B cell (primary cell): ENCODE measurements around the gene ST6GALNAC1. TPM values are rescaled to one million over a fixed set of nuclear protein-coding genes. Genes with fewer than 3 reads are reported as not detected.

Source experiments
- ATAC-seq: fragments of 200-7000 bp; cut with Tn5 transposase; one replicate; pipeline ENCODE4 v1.10.0; 2021; ENCODE audit warnings: low read depth, mild to moderate bottlenecking, moderate number of reproducible peaks, moderate library complexity
- CTCF ChIA-PET: fragments of 350-600 bp; sonication (Branson Sonifier 250); formaldehyde crosslinking; loops from one replicate; lab custom pipeline; 2021; ENCODE audit warnings: antibody characterized with exemption, inconsistent platforms; lab: Charles Lee
- POLR2A ChIA-PET: fragments of 350-600 bp; sonication (Branson Sonifier 250); formaldehyde crosslinking; loops from one replicate; lab custom pipeline; 2021; ENCODE audit warnings: antibody characterized with exemption; lab: Charles Lee
- DNase-seq: peaks from one replicate; pipeline ENCODE4 v3.0.0; 2013
- H2AFZ ChIP-seq: 2 replicates; pipeline ENCODE4 v1.6.1; 2012; ENCODE audit warnings: mild to moderate bottlenecking, low read depth, low read length; ENCODE audit not compliant: insufficient read depth, poor library complexity, severe bottlenecking
- H3K27ac ChIP-seq, 2 donors: 1 replicate in 1 of 2; 2 replicates in 1 of 2; pipeline ENCODE4 v1.5.1; 2012 to 2013; ENCODE audit warnings: low read length in 2 of 2, mild to moderate bottlenecking in 2 of 2, moderate library complexity in 1 of 2
- H3K27me3 ChIP-seq, 4 experiments: fragments of 200-600 bp in 1 of 4; sonication (generic) in 1 of 4; replicated peaks in 1 of 4; 1 replicate in 2 of 4; 2 replicates in 2 of 4; pipeline versions ENCODE4 v1.6.1 to v1.7.0; 2013 to 2016; ENCODE audit warnings: low read length in 3 of 4, mild to moderate bottlenecking in 2 of 4, mixed read lengths in 1 of 4, moderate library complexity in 1 of 4; ENCODE audit not compliant: insufficient read depth in 4 of 4, control insufficient read depth in 3 of 4; ENCODE audit errors: control extremely low read depth in 1 of 4
- H3K36me3 ChIP-seq, 2 experiments: replicated peaks in 1 of 2; 1 replicate in 1 of 2; 2 replicates in 1 of 2; pipeline versions ENCODE4 v1.6.1 to v1.7.1; 2013; ENCODE audit warnings: low read length in 1 of 2; ENCODE audit not compliant: insufficient read depth in 2 of 2, control insufficient read depth in 1 of 2; ENCODE audit errors: control extremely low read depth in 1 of 2, extremely low read depth in 1 of 2
- H3K4me1 ChIP-seq, 2 donors: fragments of 200-600 bp in 1 of 2; sonication (generic) in 1 of 2; 1 replicate in 1 of 2; 2 replicates in 1 of 2; pipeline versions ENCODE4 v1.5.1 to v1.6.1; 2013 to 2017; ENCODE audit warnings: low read length in 2 of 2; ENCODE audit not compliant: control insufficient read depth in 2 of 2, insufficient read depth in 2 of 2
- H3K4me2 ChIP-seq: replicated peaks from 2 replicates; pipeline ENCODE3; 2012; ENCODE audit warnings: mild to moderate bottlenecking, low read depth, low read length; ENCODE audit not compliant: poor library complexity, severe bottlenecking
- H3K4me3 ChIP-seq, 5 experiments: fragments of 200-600 bp in 1 of 5; sonication (generic) in 1 of 5; 1 replicate in 3 of 5; 2 replicates in 2 of 5; pipeline versions ENCODE4 v1.5.1 to v1.7.0; 2011 to 2016; ENCODE audit warnings: low read length in 4 of 5, mild to moderate bottlenecking in 4 of 5, low read depth in 2 of 5, control low read depth in 1 of 5, moderate library complexity in 1 of 5; ENCODE audit not compliant: insufficient read depth in 1 of 5; ENCODE audit errors: control extremely low read depth in 1 of 5, extremely low read depth in 1 of 5
- H3K79me2 ChIP-seq: fragments of 200-600 bp; sonication (generic); one replicate; pipeline ENCODE4 v1.6.0; 2016; ENCODE audit warnings: low read length; ENCODE audit not compliant: control insufficient read depth, insufficient read depth
- H3K9ac ChIP-seq: fragments of 200-600 bp; sonication (generic); 2 replicates; pipeline ENCODE4 v1.6.1; 2017; ENCODE audit warnings: mild to moderate bottlenecking, low read length, moderate library complexity
- H3K9me3 ChIP-seq, 3 donors: one replicate each; pipeline versions ENCODE4 v1.6.1 to v1.7.1; 2013; ENCODE audit warnings: low read length in 2 of 3; ENCODE audit not compliant: control insufficient read depth in 2 of 3, insufficient read depth in 1 of 3; ENCODE audit errors: control extremely low read depth in 1 of 3
- H4K20me1 ChIP-seq: 2 replicates; pipeline ENCODE4 v1.6.0; 2012; ENCODE audit warnings: mild to moderate bottlenecking, low read length; ENCODE audit not compliant: insufficient read depth, control insufficient read depth, poor library complexity, severe bottlenecking
- H3K27ac Mint-ChIP-seq: one replicate; pipeline ENCODE4 v1.8.0; 2021; ENCODE audit warnings: mixed read lengths
- H3K27me3 Mint-ChIP-seq: one replicate; pipeline ENCODE4 v1.8.0; 2021; ENCODE audit warnings: mixed read lengths
- H3K4me1 Mint-ChIP-seq: one replicate; pipeline ENCODE4 v1.8.0; 2021; ENCODE audit warnings: mixed read lengths
- H3K4me3 Mint-ChIP-seq: one replicate; pipeline ENCODE4 v1.8.0; 2021; ENCODE audit warnings: mixed read lengths
- H3K9me3 Mint-ChIP-seq: one replicate; pipeline ENCODE4 v1.8.0; 2022; ENCODE audit warnings: mixed read lengths; ENCODE audit not compliant: insufficient read depth
- EZH2 ChIP-seq: IDR thresholded peaks from 2 replicates; pipeline ENCODE4 v1.6.1; 2012; ENCODE audit warnings: borderline replicate concordance, low read depth, mild to moderate bottlenecking, moderate library complexity, low read length; ENCODE audit not compliant: insufficient read depth, poor library complexity, severe bottlenecking
- WGBS: methylation state at CpG from one replicate; pipeline ENCODE4 v1.1.5; 2013; ENCODE audit warnings: missing lambda C conversion rate; ENCODE audit not compliant: insufficient coverage; 5-methylcytosine and 5-hydroxymethylcytosine counted together
- intact Hi-C: fragments of 100-400 bp; cut with micrococcal nuclease; formaldehyde crosslinking; loops from one replicate; pipeline ENCODE4 v1.10.0; 2022
- polyA plus RNA-seq: library from polyadenylated mRNA; depleted of rRNA; stranded (reverse); fragments of >200 nt; gene quantifications from 2 replicates; pipeline ENCODE4 v1.2.3, GENCODE V29; 2012
- total RNA-seq, 2 donors: library from RNA; stranded (reverse); fragments of 120-200 nt in 1 of 2; gene quantifications; 1 replicate in 1 of 2; 2 replicates in 1 of 2; pipeline versions ENCODE4 v1.2.3 to v1.2.4, GENCODE V29; 2013 to 2022
- TF ChIP-seq, protein P1 (sequence below): fragments of 200-600 bp; IDR thresholded peaks from one replicate; pipeline ENCODE4 v1.8.0; 2022; ENCODE audit warnings: antibody characterized with exemption, mild to moderate bottlenecking

The ST6GALNAC1 gene
- total and polyA plus RNA-seq, 2 donors (not counting 1 experiment from before 2014, with no cell fraction given) = not detected

- ChIA-PET CTCF (interaction anchor here (1.4 to 3.1 kb wide), 2 partner anchors 8 to 109 kb away, joined by 4 to 16 read pairs; no protein-coding TSS in a partner anchor), POLR2A (no interaction called here)
- Histone ChIP-seq H3K4me2 (no peak overlapping the region), H3K4me3 (no peak overlapping the region), H4K20me1 (no peaks in the 10 kb centered on the region), H3K27ac (no peak overlapping the region), H3K79me2 (no peaks in the 10 kb centered on the region), H3K9me3 (no peaks in the 10 kb centered on the region), H2AFZ (no peak overlapping the region), H3K9ac (no peak overlapping the region), H3K27me3 (peaks cover 0 to 5% (median 0%) of the 10 kb centered on the region in 4 experiments), H3K36me3 (no peaks in the 10 kb centered on the region), H3K4me1 (no peaks in the 10 kb centered on the region)
- Mint-ChIP-seq H3K27me3 (peaks cover 19% of the 10 kb centered on the region), H3K9me3 (no peaks in the 10 kb centered on the region), H3K4me1 (no peaks in the 10 kb centered on the region), H3K27ac (no peak overlapping the region), H3K4me3 (no peak overlapping the region)
- WGBS = 65% methylated on average over 4 of the region's 10 CpGs
- no peak for ATAC-seq
- TF ChIP-seq, protein P1, sequence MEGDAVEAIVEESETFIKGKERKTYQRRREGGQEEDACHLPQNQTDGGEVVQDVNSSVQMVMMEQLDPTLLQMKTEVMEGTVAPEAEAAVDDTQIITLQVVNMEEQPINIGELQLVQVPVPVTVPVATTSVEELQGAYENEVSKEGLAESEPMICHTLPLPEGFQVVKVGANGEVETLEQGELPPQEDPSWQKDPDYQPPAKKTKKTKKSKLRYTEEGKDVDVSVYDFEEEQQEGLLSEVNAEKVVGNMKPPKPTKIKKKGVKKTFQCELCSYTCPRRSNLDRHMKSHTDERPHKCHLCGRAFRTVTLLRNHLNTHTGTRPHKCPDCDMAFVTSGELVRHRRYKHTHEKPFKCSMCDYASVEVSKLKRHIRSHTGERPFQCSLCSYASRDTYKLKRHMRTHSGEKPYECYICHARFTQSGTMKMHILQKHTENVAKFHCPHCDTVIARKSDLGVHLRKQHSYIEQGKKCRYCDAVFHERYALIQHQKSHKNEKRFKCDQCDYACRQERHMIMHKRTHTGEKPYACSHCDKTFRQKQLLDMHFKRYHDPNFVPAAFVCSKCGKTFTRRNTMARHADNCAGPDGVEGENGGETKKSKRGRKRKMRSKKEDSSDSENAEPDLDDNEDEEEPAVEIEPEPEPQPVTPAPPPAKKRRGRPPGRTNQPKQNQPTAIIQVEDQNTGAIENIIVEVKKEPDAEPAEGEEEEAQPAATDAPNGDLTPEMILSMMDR = no peak
- no peak for TF ChIP-seq EZH2
- DNase-seq = no peak
- intact Hi-C loops = no loop called here
These were observed 11.6 kb downstream of the ST6GALNAC1 start for GRCh38 chr17:76631821-76632565.

GRCh38 chr17:76630151-76630550 is 13.4 kb downstream of the ST6GALNAC1 start:
- no peak overlapping the region for H3K27ac Mint-ChIP-seq
- CTCF ChIA-PET = interaction anchor here (0.6 kb wide), 1 partner anchor 72 kb away, joined by 3 read pairs; no protein-coding TSS in a partner anchor
- ATAC-seq = no peak

More at GRCh38 chr17:76630151-76630550, 13.4 kb downstream of the ST6GALNAC1 start:
- Mint-ChIP-seq H3K4me1 (no peaks in the 10 kb centered on the region), H3K9me3 (no peaks in the 10 kb centered on the region), H3K27me3 (peaks cover 16% of the 10 kb centered on the region), H3K4me3 (no peak overlapping the region)
- intact Hi-C loops = no loop called here
- TF ChIP-seq, protein P1 = no peak
- TF ChIP-seq EZH2 = no peak
- POLR2A ChIA-PET = interaction anchor here (0.5 kb wide), 1 partner anchor 960 kb away, joined by 3 read pairs; no protein-coding TSS in a partner anchor
- no peaks in the 10 kb centered on the region for H3K4me1 ChIP-seq
- H3K79me2 ChIP-seq = no peaks in the 10 kb centered on the region
- no peak overlapping the region for H3K27ac ChIP-seq
- H3K4me3 ChIP-seq = no peak overlapping the region
- H2AFZ ChIP-seq = no peak overlapping the region
- peaks cover 0 to 11% (median 0%) of the 10 kb centered on the region in 4 experiments for H3K27me3 ChIP-seq
- H3K36me3 ChIP-seq = no peaks in the 10 kb centered on the region
- no peak overlapping the region for H3K9ac ChIP-seq
- no peak for DNase-seq
- H3K4me2 ChIP-seq = no peak overlapping the region
- H4K20me1 ChIP-seq = no peaks in the 10 kb centered on the region
- H3K9me3 ChIP-seq = no peaks in the 10 kb centered on the region
- WGBS = 76% methylated on average over 5 of the region's 6 CpGs
